HG02981 (cell line): ENCODE measurements around the gene LRRTM2.
"Not testable (repeated sequence)": the region's sequence is repeated elsewhere in the genome, so short reads cannot be mapped to it uniquely, and the experiment has no call there.

Source experiments
- ATAC-seq: cut with Tn5 transposase; IDR thresholded peaks from one replicate; pipeline ENCODE4 v1.9.1; 2021; ENCODE audit warnings: mild to moderate bottlenecking, moderate library complexity; ENCODE audit not compliant: unreplicated experiment

Gene LRRTM2

GRCh38 chr5:138841531-138841930 is 33.6 kb downstream of the LRRTM2 start:
- no peak for ATAC-seq

- ATAC-seq = no peak
These were observed 35.0 kb downstream of the LRRTM2 start for GRCh38 chr5:138840103-138840502.

DNA sequence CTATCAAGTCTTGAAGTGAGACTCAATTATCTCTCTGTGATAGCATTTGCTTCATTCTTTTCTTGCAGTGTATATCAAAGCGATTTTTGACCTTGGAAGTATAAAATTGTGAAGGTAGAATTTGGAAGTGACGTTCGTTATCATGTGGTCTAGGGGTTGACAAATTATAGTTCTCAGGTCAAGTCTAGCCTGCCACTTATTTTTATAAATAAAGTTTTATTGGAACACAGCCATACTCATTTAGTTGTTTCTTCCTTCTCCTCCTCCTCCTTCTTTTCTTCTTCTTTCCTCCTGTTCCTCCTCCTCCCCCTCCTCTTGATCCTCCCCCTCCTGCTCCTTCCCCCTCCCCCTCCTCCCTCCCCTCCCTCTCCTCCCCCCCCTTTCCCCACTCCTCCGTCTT is 38.0 kb downstream of the LRRTM2 start:
- ATAC-seq = no peak

DNA sequence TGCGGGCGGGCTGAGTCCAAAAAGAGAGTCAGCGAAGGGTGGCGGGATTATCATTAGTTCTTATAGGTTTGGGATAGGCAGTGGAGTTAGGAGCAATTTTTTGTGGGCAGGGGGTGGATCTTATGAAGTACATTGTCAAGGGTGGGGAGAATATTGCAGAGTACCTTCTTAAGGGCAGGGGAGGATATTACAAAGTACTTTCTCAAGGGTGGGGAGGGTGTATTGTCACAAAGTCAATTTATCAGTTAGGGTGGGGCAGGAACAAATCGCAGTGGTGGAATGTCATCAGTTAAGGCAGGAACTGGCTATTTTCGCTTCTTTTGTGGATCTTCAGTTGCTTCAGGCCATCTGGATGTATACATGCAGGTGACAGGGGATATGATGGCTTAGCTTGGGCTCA is 40.3 kb downstream of the LRRTM2 start:
- ATAC-seq = not testable (repeated sequence)

- no peak for ATAC-seq
These were observed 41.2 kb downstream of the LRRTM2 start for GRCh38 chr5:138833726-138834480.

- no peak for ATAC-seq
These were observed 42.1 kb downstream of the LRRTM2 start for GRCh38 chr5:138833080-138833479.

GRCh38 chr5:138832218-138832617 is 42.9 kb downstream of the LRRTM2 start:
- no peak for ATAC-seq

DNA sequence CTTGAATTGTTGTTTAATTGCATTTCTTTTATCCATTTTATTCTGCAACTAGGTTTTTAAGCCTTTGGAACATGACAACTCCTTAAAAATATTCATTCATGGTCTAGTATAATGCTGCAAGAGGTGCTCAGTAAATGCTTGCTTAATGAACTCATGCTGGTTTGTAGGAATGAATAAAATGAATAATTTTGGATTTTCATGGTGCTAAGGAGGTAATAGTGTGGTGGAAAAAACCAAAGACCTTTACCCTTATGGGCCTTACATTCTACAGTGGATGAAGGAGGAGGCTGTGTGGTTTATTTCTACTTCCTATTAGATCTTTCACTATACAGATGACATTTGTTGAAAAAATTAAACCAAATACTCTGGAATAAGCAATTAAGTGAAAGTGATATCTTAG is 43.4 kb downstream of the LRRTM2 start:
- ATAC-seq = no peak

- ATAC-seq = no peak
These were observed 45.8 kb downstream of the LRRTM2 start for GRCh38 chr5:138829341-138829740.

GRCh38 chr5:138828556-138828955 is 46.6 kb downstream of the LRRTM2 start:
- no peak for ATAC-seq

DNA sequence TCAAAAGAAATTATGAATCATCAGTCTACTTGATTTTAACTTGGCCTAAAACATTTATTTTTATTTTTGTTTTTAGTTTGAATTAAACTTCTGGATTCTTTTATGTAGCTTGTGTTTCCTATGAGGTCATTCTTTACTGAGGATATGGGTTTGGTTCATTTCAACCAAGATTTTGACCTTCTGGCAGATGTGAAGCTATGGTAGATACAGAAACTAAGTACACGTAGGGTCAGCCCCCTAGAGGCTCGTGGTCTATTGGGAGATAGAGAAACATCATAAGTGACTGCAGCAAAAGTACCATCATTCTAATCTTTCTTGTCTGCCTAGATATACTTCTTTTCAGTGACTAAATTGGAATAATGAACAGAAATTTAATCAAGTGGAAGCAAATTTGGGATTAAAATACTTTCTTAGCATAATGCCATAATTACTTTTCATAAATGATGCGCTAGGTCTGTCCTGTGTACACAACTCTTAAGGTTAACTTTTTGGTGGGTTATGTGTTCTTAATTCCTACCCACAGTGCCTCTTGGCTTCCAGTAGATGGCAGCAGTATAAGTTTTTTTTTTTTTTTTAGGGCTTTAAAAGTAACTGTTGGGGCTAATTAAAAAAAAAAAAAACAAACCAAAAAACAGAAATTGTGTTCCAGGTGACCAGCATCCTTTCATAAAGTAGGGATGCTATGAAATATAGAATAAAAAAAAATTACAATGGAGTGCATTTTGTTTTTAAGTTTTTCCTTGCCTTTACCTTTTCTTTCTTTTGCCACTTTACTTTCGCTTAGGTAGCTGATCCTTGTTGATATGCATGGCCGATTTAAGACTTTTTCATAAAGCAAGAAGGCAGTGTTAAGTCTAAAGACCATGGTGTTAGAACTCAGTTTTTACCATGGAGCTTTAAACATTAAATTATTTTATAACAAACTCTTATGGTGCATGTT is 49.9 kb downstream of the LRRTM2 start:
- no peak for ATAC-seq

- ATAC-seq = no peak
These were observed 50.6 kb downstream of the LRRTM2 start for GRCh38 chr5:138824516-138824915.

- ATAC-seq = no peak
These were observed 54.4 kb downstream of the LRRTM2 start for GRCh38 chr5:138820695-138821094.

- ATAC-seq = no peak
These were observed 56.1 kb downstream of the LRRTM2 start for GRCh38 chr5:138819081-138819480.
